Astrocyte of the spinal cord (primary cell): ENCODE measurements around the gene PTPRN2.

Source experiments
- DNase-seq: peaks from one replicate; pipeline ENCODE4 v3.0.0; 2011; ENCODE audit warnings: low read depth, low spot score
- H3K4me3 ChIP-seq: 2 replicates; pipeline ENCODE4 v1.5.1; 2011; ENCODE audit warnings: low read depth, mild to moderate bottlenecking, low read length, moderate library complexity
- in situ Hi-C: cut with HindIII; loops from 2 replicates; pipeline ENCODE4 v1.10.0; 2017; ENCODE audit warnings: low sequenced_read_pairs
- TF ChIP-seq, protein P1 (sequence below): IDR thresholded peaks from 2 replicates; pipeline ENCODE4 v1.5.1; 2012; ENCODE audit warnings: low read depth, mild to moderate bottlenecking, low read length, inconsistent platforms

The PTPRN2 gene

DNA sequence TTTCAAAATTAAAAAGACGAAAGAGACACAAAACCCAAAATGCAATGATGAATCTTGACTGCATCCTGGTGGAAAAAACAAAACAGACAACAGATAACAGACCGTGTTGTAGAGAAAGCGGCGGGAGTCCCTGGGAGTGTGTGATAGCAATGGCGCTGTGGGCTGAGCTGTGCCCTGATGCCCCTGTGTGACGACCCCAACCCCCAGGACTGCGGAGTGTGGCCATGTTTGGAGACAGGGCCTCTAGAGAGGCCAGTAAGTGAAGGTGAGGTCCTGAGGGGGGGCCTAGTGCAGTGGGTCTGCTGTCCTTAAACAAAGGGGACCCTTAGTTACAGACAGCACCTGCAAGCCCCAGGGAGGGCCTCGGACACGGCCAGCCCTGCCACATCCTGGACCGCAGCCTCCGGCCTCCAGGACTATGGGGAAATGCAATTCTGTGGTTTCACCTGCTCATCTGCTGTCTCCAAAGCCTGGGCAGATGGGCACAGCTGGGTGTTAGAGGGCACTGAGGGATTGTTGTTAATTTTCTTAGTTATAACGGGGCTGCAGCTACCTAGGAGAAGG, 973.1 kb downstream of the PTPRN2 start:
- H3K4me3 ChIP-seq, result no peak overlapping the region
- in situ Hi-C loops, result no loop called here
- TF ChIP-seq, protein P1, sequence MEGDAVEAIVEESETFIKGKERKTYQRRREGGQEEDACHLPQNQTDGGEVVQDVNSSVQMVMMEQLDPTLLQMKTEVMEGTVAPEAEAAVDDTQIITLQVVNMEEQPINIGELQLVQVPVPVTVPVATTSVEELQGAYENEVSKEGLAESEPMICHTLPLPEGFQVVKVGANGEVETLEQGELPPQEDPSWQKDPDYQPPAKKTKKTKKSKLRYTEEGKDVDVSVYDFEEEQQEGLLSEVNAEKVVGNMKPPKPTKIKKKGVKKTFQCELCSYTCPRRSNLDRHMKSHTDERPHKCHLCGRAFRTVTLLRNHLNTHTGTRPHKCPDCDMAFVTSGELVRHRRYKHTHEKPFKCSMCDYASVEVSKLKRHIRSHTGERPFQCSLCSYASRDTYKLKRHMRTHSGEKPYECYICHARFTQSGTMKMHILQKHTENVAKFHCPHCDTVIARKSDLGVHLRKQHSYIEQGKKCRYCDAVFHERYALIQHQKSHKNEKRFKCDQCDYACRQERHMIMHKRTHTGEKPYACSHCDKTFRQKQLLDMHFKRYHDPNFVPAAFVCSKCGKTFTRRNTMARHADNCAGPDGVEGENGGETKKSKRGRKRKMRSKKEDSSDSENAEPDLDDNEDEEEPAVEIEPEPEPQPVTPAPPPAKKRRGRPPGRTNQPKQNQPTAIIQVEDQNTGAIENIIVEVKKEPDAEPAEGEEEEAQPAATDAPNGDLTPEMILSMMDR, result no peak
- no peak for DNase-seq

DNA sequence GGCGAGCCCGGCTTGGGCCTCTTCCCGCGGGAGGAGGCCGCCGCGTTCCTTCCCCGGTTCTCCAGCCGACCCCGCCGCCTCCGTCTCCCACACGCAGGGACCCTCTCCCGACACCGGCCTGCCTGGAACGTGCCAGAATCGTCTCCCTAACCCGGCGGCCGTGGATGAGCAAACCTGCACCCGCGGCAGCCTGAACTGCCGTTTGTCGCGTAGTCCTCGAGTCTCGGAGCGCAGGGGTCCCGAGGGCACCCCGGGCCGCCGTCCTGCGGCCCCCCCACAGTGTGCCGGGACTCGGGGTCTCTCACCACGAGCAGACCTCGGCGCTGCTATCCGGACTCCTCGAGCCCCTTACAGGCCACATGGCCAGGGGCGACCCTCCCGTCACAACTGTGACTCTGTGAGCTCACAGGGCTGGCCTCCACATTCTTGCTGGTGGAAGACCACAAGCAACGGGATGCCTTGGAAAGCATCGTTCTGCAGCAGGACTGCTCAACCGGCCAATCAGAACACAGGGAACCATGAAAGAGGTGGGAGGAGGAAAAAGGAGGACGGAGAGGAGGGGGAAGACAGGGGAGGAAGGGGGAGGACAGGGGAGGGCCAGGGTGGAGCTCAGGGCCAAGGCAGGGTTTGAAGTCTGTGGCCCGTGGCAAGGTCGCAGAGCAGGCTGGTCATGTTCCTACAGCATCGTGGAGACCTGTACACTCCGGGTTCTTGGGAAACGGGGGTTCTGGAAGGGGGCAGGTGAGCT, 973.9 kb downstream of the PTPRN2 start:
- TF ChIP-seq, protein P1, result no peak
- no peak for DNase-seq
- H3K4me3 ChIP-seq, result peak overlapping the region; percentile 15
- in situ Hi-C loops, result no loop called here

DNA sequence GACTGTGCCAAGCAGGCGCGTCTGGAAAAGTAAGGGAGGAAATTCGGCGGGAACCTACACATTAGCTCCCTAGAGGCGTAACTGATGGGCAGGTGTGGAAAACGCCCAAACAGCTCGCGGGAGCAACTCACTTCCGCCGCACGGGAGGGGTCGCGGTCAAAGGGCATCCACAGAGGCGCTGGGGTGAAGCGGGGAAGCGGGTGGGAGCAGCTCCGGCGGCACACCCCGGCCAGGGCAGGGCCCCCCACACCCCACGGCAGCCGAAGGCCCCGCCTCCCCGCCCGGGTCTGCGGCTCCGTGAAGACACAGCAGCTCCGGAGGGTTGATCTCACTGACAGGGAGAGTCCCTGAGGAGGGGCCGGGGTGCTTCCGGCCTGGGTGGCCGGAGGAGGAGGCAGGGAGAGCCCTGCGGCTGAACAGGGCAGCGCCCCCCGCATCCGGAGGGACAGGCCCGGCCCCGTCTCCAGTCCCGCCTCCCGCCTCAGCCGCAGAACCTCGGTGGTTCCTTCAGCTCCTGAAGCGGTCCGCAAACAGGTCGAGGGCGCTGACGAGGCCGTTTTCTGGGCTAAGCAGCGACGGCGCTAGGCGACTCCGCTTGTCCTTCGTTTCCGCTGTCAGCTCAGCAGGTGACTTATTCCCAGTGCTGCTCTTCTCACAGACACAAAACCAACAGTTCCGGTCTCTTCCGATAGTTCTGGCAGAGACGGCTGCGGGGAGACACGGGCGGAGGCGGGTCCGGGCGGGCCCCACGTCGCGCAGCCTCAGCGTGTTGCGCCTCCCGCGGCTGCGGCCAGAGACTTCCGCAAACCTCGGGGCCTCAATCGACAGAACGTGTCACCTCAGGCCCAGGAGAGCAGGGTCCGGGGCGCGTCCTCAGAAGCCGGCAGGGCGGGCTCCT, 974.7 kb downstream of the PTPRN2 start:
- in situ Hi-C loops, result no loop called here
- H3K4me3 ChIP-seq, result peak overlapping the region; percentile 15
- DNase-seq, result peak; percentile 4
- TF ChIP-seq, protein P1, result no peak

DNA sequence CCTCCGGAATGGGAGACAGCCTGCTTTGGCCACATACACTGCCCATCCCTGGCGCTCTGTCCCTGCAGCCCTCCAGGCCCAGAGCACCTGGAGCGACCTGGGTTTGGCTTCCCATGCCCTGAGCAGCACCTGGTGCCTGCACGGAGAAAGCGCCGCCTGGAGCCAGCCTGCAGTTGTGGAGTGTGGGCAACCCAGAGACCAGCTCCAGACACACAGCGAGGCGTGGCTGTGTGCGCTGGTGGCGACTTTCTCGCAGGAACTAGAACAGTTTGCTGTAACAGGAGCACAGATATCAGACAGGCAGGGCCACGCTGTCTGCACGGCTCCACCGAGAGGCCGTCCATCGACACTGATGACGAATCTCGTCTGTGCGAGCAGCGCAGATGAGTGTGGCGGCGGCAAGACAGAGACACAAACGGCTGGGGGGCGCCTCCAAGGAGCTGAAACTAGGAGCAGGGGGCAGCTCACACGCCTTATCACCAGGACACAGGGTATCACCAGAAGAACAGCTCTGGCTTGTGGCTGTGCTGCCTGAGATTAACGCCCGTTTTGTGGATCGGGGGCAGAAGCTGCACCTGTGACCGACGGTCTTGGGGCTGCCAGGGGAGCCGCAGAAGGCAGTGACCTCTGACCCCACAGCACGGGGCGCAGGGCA, 975.5 kb downstream of the PTPRN2 start:
- TF ChIP-seq, protein P1, result no peak
- in situ Hi-C loops, result no loop called here
- DNase-seq, result no peak
- no peak overlapping the region for H3K4me3 ChIP-seq

DNA sequence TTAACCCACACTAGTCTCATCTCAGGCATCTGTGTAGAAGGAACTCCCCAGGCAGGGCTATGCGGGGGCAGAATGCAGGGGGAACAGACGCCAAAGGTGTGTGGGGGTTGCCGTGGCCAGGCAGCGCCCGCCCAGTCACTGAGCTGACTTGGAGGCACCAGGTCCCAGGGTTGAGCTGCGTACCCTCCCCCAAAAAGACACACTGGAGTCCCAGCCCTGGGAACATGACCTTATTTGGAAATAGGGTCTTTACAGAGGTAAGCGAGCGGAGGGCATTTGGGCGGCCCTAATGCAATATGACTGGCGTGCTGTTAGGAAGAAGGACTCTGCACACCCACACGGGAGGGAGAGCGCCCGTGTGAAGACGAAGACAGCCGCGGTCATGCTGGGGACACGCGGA, 976.3 kb downstream of the PTPRN2 start:
- in situ Hi-C loops, result no loop called here
- H3K4me3 ChIP-seq, result no peak overlapping the region
- TF ChIP-seq, protein P1, result no peak
- DNase-seq, result no peak

DNA sequence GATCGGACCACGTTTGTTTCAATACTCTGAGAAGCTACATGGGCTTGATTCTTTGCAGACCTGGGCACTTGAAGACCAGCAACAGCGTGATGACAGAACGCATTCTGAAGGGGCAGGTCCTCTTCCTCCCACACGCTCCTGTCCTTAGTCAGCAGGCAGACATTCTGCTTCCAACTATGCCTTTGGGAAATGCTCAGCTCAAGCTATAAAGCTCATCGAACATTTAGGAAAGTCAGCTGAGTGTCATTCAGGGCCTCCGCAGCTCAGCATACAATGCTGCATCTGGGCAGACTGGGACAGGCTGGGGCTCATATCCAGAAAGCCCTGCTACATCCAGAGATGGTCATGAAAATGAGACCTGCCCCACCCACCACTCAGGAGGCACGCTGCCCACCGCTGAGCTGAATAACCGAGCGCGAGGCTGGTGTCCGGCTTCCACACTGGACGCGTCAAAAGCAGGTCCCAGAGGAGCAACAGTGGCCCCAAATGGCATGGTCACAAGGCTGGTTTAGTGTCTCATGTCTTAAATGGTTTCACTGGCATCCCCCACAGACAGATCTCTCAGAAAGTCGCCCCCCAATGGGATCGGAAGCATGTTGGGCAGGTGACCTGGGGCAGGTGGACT, 976.8 kb downstream of the PTPRN2 start:
- no peak overlapping the region for H3K4me3 ChIP-seq
- no peak for DNase-seq
- TF ChIP-seq, protein P1, result no peak
- in situ Hi-C loops, result no loop called here
